Osteoblast (primary cell): ENCODE data around the gene HSPA12B. TPM values are rescaled to one million over a fixed set of nuclear protein-coding genes. Genes with fewer than 3 reads are reported as not detected.

Experiments used
- DNase-seq: peaks from one replicate; pipeline ENCODE4 v3.0.0; 2011; ENCODE audit warnings: low spot score, mixed read lengths; ENCODE audit not compliant: insufficient read length; ENCODE audit errors: missing footprints
- H2AFZ ChIP-seq: 2 replicates; pipeline ENCODE4 v1.6.0; 2011; ENCODE audit warnings: mild to moderate bottlenecking, low read length
- H3K27ac ChIP-seq: 2 replicates; pipeline ENCODE4 v1.5.1; 2011; ENCODE audit warnings: mild to moderate bottlenecking, low read depth, low read length, moderate library complexity
- H3K27me3 ChIP-seq: 2 replicates; pipeline ENCODE4 v1.6.0; 2012; ENCODE audit warnings: mild to moderate bottlenecking, control low read depth, inconsistent platforms, low read length, moderate library complexity; ENCODE audit not compliant: insufficient read depth
- H3K36me3 ChIP-seq: 2 replicates; pipeline ENCODE4 v1.5.1; 2011; ENCODE audit warnings: mild to moderate bottlenecking, low read length, control low read depth, moderate library complexity; ENCODE audit not compliant: insufficient read depth
- H3K4me1 ChIP-seq: 2 replicates; pipeline ENCODE4 v1.5.1; 2011; ENCODE audit warnings: mild to moderate bottlenecking, low read length, control low read depth, moderate library complexity; ENCODE audit not compliant: insufficient read depth
- H3K4me2 ChIP-seq: 2 replicates; pipeline ENCODE4 v1.6.0; 2011; ENCODE audit warnings: mild to moderate bottlenecking, low read length; ENCODE audit not compliant: insufficient read depth
- H3K4me3 ChIP-seq: fragments of 200-600 bp; sonication (generic); 3 replicates; pipeline ENCODE4 v1.5.1; 2012; ENCODE audit warnings: mild to moderate bottlenecking, low read length, inconsistent platforms; ENCODE audit not compliant: insufficient read depth
- H3K79me2 ChIP-seq: 2 replicates; pipeline ENCODE4 v1.6.0; 2012; ENCODE audit warnings: mild to moderate bottlenecking, low read length, control low read depth, inconsistent platforms; ENCODE audit not compliant: insufficient read depth
- H3K9me3 ChIP-seq: 2 replicates; pipeline ENCODE4 v1.5.1; 2011; ENCODE audit warnings: low read depth, low read length, control low read depth
- H4K20me1 ChIP-seq: 2 replicates; pipeline ENCODE4 v1.6.0; 2012; ENCODE audit warnings: mild to moderate bottlenecking, low read length, control low read depth; ENCODE audit not compliant: insufficient read depth
- total RNA-seq: library from RNA; depleted of rRNA; stranded (reverse); fragments of >200 nt; gene quantifications from 2 replicates; pipeline ENCODE4 v1.2.3, GENCODE V29; 2012
- TF ChIP-seq, protein P1 (sequence below): IDR thresholded peaks from 2 replicates; pipeline ENCODE4 v1.5.1; 2011; ENCODE audit warnings: mild to moderate bottlenecking, low read depth, low read length, moderate library complexity; ENCODE audit errors: extremely low read depth

Gene HSPA12B
- total RNA-seq, 1 donor, result not detected

DNA sequence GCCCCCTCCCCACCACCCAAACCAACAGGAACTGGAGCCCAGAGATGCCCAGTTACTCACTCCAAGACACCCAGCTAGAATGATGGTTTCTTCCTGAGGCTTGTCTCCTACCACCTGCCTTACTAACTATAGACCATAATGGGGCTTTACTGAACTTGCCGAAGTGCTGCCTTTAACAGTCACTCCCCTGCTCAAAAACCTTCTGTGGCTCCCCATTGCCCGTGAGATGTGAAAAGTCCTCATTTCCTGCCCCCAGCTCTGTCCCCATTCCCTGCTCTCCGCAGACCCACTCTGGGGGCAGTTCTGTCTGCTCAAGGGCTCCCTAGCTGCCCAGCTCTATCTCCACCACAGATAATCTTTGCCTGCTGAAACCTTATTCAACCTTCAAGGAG lies 25.0 kb upstream of the HSPA12B start:
- no peaks in the 10 kb centered on the region for H3K79me2 ChIP-seq
- H3K4me2 ChIP-seq, result no peak overlapping the region
- no peaks in the 10 kb centered on the region for H3K36me3 ChIP-seq
- H3K4me3 ChIP-seq, result no peak overlapping the region
- DNase-seq, result peak; percentile 23
- H3K9me3 ChIP-seq, result no peaks in the 10 kb centered on the region
- H2AFZ ChIP-seq, result no peak overlapping the region
- H3K27me3 ChIP-seq, result no peaks in the 10 kb centered on the region
- H3K4me1 ChIP-seq, result no peaks in the 10 kb centered on the region
- TF ChIP-seq, protein P1, sequence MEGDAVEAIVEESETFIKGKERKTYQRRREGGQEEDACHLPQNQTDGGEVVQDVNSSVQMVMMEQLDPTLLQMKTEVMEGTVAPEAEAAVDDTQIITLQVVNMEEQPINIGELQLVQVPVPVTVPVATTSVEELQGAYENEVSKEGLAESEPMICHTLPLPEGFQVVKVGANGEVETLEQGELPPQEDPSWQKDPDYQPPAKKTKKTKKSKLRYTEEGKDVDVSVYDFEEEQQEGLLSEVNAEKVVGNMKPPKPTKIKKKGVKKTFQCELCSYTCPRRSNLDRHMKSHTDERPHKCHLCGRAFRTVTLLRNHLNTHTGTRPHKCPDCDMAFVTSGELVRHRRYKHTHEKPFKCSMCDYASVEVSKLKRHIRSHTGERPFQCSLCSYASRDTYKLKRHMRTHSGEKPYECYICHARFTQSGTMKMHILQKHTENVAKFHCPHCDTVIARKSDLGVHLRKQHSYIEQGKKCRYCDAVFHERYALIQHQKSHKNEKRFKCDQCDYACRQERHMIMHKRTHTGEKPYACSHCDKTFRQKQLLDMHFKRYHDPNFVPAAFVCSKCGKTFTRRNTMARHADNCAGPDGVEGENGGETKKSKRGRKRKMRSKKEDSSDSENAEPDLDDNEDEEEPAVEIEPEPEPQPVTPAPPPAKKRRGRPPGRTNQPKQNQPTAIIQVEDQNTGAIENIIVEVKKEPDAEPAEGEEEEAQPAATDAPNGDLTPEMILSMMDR, result no peak
- H3K27ac ChIP-seq, result no peak overlapping the region
- no peaks in the 10 kb centered on the region for H4K20me1 ChIP-seq

DNA sequence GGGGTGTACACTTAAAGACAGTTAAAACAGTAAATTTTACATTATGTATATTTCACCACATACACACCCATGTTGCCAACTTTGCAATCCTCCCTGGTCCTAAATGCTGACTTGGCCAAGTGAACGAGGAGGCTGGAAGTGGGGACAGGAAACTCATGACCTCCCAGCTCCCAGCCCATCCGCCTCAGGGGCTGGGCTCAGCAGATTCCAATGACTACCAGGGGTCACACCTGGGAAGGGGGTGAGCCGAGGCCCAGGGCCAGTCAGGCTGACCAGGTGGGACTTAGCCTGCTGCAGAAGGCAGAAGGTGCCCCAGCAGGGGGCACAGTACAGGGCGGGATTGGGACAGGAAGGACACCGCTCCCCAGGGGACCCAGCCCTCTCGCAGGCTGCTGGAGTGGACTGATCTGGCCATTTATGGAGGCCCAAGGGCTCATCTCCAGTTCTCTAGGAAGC lies 22.4 kb upstream of the HSPA12B start:
- H3K4me2 ChIP-seq, result no peak overlapping the region
- no peaks in the 10 kb centered on the region for H3K4me1 ChIP-seq
- TF ChIP-seq, protein P1, result no peak
- H4K20me1 ChIP-seq, result no peaks in the 10 kb centered on the region
- H3K4me3 ChIP-seq, result no peak overlapping the region
- H3K79me2 ChIP-seq, result no peaks in the 10 kb centered on the region
- H3K27me3 ChIP-seq, result no peaks in the 10 kb centered on the region
- H3K27ac ChIP-seq, result no peak overlapping the region
- no peaks in the 10 kb centered on the region for H3K9me3 ChIP-seq
- H2AFZ ChIP-seq, result no peak overlapping the region
- peak; percentile 60 for DNase-seq
- no peaks in the 10 kb centered on the region for H3K36me3 ChIP-seq

DNA sequence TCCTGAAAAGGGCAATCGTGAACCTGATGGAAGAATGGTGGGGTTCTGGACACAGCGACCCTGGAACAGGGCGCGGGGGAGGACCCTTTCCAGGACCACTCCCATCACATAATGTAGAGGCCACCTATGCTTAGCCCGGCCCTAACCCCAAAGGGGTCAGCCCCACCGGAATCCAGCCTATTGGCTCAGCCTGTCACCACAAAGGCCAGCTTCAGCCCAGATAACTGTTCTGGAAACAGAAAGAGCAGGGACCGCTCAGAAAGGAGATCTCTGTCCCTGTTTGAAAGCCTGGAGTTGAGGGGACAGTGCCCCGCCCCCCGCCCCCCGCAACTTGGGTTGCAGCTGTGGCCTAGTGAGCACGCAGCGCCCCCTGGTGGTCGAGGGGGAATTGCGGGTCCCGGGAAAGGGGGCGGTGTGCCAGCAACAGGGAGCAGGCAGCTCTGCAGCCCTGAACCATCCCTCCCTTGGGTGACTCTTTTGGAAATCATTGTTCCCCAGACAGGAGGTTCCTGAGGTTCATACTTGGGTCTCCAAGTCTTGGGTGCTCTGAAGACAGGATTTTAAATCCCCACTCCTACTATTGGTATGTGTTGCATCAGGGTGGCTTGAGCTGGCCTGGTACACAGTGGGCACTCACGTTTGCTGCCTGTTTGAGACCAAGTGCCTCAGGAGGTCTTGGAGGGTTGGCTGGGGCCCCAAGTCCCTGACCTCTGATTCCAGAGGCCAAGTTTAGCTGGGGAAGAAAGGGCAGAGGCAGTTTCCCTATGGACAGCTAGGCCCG lies 21.6 kb upstream of the HSPA12B start:
- Histone ChIP-seq H3K36me3 (no peaks in the 10 kb centered on the region), H3K4me3 (no peak overlapping the region), H3K79me2 (no peaks in the 10 kb centered on the region), H2AFZ (no peak overlapping the region), H3K9me3 (no peaks in the 10 kb centered on the region), H3K27me3 (no peaks in the 10 kb centered on the region), H3K4me1 (no peaks in the 10 kb centered on the region), H3K27ac (no peak overlapping the region), H3K4me2 (no peak overlapping the region), H4K20me1 (no peaks in the 10 kb centered on the region)
- DNase-seq, result peak; percentile 97
- TF ChIP-seq, protein P1, result peak; percentile 86

DNA sequence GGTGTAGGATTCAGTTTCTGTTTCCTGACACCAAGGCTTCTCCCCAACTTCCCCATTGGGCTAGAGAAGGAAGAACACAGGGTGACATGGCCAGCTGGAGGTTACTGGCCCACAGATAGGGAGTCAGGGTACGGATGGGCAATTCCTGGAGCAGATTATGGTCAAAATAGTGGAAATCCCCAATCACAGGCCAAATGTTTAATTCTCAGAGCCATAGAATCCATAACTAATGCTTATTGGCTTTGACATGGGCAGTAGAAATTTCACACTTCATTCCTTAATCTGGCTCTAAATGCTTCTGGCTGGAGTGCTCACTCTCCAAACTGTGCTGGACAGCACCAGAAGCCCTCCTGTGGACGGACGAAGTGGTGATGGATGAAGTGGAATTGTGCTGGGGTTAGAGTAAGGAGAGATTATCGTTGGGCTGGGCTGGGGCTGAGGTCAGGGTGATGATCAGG lies 21.0 kb upstream of the HSPA12B start:
- Histone ChIP-seq H3K4me3 (no peak overlapping the region), H3K4me2 (no peak overlapping the region), H2AFZ (no peak overlapping the region), H4K20me1 (no peaks in the 10 kb centered on the region), H3K27ac (no peak overlapping the region), H3K36me3 (no peaks in the 10 kb centered on the region), H3K27me3 (no peaks in the 10 kb centered on the region), H3K79me2 (no peaks in the 10 kb centered on the region), H3K9me3 (no peaks in the 10 kb centered on the region), H3K4me1 (no peaks in the 10 kb centered on the region)
- peak; percentile 73 for DNase-seq
- TF ChIP-seq, protein P1, result no peak
